ENCODE results near the gene XRCC4. TPM values are rescaled to one million over a fixed set of nuclear protein-coding genes. Genes with fewer than 3 reads are reported as not detected.

Gene XRCC4
- total RNA-seq, 1 donor from 2014 or later: 5.5 TPM

DNA sequence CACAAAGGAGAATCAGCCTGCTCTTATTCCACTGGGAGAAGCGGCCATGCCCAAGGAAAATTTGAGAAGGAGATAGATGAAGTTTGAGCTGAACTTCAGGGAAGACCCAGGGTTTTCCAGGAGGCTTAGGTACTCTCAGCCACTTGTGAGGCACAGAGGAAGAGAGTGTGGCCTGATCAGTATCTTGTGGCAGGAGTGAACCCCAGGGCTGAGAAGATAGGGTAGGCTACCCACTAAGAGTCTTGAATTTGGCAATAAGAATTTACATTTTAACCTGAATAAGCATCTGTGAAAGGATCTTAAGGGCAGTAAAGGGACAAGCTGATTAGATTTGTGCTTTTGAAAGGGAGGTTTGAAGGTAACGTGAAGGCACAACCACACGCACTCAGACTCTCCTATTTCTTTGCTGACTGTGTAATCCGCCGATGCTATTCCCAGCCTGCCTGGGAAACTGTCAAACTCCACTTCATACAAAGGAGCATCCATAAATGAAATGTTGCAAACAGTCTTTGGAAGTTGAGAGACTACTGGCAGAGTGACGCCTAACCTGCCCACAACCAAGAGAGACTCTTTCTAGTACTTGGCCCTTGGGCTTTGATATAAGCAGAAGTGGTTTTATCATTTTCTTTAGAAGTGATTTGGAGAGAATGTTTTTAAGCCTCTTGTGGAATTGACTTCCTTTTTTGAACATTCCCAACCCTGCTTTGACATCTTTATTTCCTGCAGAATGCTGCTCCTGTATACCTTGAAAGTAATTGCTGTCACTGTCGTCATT is 286.0 kb downstream of the XRCC4 start:
- H3K4me3 Mint-ChIP-seq (ENCODE audit: unreplicated experiment): no peak overlapping the region
- H3K27me3 Mint-ChIP-seq (ENCODE audit: low read depth): no peaks in the 10 kb centered on the region
- peaks cover 6% of the 10 kb centered on the region for H3K9me3 Mint-ChIP-seq (ENCODE audit: low read depth)
- H3K27ac Mint-ChIP-seq (ENCODE audit: unreplicated experiment): no peak overlapping the region
- H3K4me1 Mint-ChIP-seq (ENCODE audit: low read depth): peaks cover 2% of the 10 kb centered on the region
- DNase-seq (ENCODE audit: low spot score): no peak
- TF ChIP-seq, protein P1, sequence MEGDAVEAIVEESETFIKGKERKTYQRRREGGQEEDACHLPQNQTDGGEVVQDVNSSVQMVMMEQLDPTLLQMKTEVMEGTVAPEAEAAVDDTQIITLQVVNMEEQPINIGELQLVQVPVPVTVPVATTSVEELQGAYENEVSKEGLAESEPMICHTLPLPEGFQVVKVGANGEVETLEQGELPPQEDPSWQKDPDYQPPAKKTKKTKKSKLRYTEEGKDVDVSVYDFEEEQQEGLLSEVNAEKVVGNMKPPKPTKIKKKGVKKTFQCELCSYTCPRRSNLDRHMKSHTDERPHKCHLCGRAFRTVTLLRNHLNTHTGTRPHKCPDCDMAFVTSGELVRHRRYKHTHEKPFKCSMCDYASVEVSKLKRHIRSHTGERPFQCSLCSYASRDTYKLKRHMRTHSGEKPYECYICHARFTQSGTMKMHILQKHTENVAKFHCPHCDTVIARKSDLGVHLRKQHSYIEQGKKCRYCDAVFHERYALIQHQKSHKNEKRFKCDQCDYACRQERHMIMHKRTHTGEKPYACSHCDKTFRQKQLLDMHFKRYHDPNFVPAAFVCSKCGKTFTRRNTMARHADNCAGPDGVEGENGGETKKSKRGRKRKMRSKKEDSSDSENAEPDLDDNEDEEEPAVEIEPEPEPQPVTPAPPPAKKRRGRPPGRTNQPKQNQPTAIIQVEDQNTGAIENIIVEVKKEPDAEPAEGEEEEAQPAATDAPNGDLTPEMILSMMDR (IDR thresholded peaks at IDR 0.05): no peak
- peaks cover 2% of the 10 kb centered on the region for H3K36me3 Mint-ChIP-seq (ENCODE audit: low read depth)

DNA sequence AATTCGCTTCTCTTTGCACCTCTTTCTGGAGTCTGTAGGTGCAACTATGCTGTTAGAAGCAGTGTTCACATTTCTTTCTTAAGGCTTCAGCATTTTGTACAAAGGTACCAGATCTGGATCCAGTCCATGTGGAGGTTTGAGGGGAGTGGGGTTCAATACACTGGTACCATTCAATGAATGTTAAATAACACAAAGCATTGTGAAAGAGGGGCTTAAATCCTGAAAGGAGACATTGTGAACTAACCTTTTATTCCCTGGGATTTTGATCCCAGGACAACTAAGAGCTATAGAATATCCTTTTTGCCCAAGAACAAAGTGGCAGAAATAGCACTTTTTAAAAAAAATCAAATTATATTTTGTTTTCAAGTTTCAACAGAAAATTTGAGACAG is 286.5 kb downstream of the XRCC4 start:
- no peaks in the 10 kb centered on the region for H3K27me3 Mint-ChIP-seq (ENCODE audit: low read depth)
- H3K4me3 Mint-ChIP-seq (ENCODE audit: unreplicated experiment): no peak overlapping the region
- TF ChIP-seq, protein P1 (IDR thresholded peaks at IDR 0.05): no peak
- no peak for DNase-seq (ENCODE audit: low spot score)
- H3K27ac Mint-ChIP-seq (ENCODE audit: unreplicated experiment): no peak overlapping the region
- peaks cover 4% of the 10 kb centered on the region for H3K4me1 Mint-ChIP-seq (ENCODE audit: low read depth)
- peaks cover 2% of the 10 kb centered on the region for H3K36me3 Mint-ChIP-seq (ENCODE audit: low read depth)
- peaks cover 6% of the 10 kb centered on the region for H3K9me3 Mint-ChIP-seq (ENCODE audit: low read depth)

GRCh38 chr5:83364312-83365299 is 287.3 kb downstream of the XRCC4 start:
- Mint-ChIP-seq H3K27me3 (ENCODE audit: low read depth) (no peaks in the 10 kb centered on the region), H3K4me3 (ENCODE audit: unreplicated experiment) (no peak overlapping the region), H3K27ac (ENCODE audit: unreplicated experiment) (no peak overlapping the region), H3K36me3 (ENCODE audit: low read depth) (peaks cover 2% of the 10 kb centered on the region), H3K9me3 (ENCODE audit: low read depth) (peaks cover 6% of the 10 kb centered on the region), H3K4me1 (ENCODE audit: low read depth) (peaks cover 4% of the 10 kb centered on the region)
- TF ChIP-seq, protein P1 (IDR thresholded peaks at IDR 0.05): no peak
- DNase-seq (ENCODE audit: low spot score): no peak

DNA sequence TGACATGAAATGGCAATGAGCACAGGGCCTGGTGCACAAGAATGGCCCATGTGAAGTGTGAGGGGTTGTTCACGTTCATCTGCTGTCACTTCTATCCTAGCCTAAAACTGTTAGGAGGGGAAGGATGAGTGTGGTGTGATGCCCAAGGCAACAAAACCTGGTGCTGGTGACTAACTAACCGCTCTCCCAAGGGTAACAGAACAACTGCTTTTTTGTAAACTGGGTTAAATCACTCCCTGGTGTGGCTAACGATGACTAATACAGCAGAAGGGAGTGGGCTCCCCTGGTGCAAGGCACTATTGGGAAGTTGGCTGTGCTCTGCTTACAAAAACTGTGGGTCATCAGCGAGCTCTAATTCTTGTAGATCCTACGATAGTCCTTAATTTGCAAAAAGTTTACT is 291.0 kb downstream of the XRCC4 start:
- H3K27me3 Mint-ChIP-seq (ENCODE audit: low read depth): no peaks in the 10 kb centered on the region
- TF ChIP-seq, protein P1 (IDR thresholded peaks at IDR 0.05): no peak
- peaks cover 4% of the 10 kb centered on the region for H3K4me1 Mint-ChIP-seq (ENCODE audit: low read depth)

GRCh38 chr5:83368835-83369234 is 291.5 kb downstream of the XRCC4 start:
- no peak overlapping the region for H3K4me3 Mint-ChIP-seq (ENCODE audit: unreplicated experiment)
- no peaks in the 10 kb centered on the region for H3K27me3 Mint-ChIP-seq (ENCODE audit: low read depth)
- peaks cover 4% of the 10 kb centered on the region for H3K4me1 Mint-ChIP-seq (ENCODE audit: low read depth)
- peaks cover 2% of the 10 kb centered on the region for H3K9me3 Mint-ChIP-seq (ENCODE audit: low read depth)
- TF ChIP-seq, protein P1 (IDR thresholded peaks at IDR 0.05): no peak
- H3K27ac Mint-ChIP-seq (ENCODE audit: unreplicated experiment): no peak overlapping the region
- H3K36me3 Mint-ChIP-seq (ENCODE audit: low read depth): no peaks in the 10 kb centered on the region
- DNase-seq (ENCODE audit: low spot score): no peak

More for the DNA sequence above, 291.0 kb downstream of the XRCC4 start:
- no peak overlapping the region for H3K27ac Mint-ChIP-seq (ENCODE audit: unreplicated experiment)
- no peaks in the 10 kb centered on the region for H3K36me3 Mint-ChIP-seq (ENCODE audit: low read depth)
- H3K9me3 Mint-ChIP-seq (ENCODE audit: low read depth): peaks cover 2% of the 10 kb centered on the region
- no peak overlapping the region for H3K4me3 Mint-ChIP-seq (ENCODE audit: unreplicated experiment)
- DNase-seq (ENCODE audit: low spot score): no peak
